MG63 (cell line): Measurements from ENCODE around the gene RNF103. TPM values are rescaled to one million over a fixed set of nuclear protein-coding genes. Genes with fewer than 3 reads are reported as not detected.
"Not testable (repeated sequence)": the region's sequence is repeated elsewhere in the genome, so short reads cannot be mapped to it uniquely, and the experiment has no call there.

ENCODE experiments used
- DNase-seq: peaks from one replicate; pipeline ENCODE4 v3.0.0-alpha.2; 2020
- H3K27me3 ChIP-seq: fragments of 250-450 bp; sonication (Bioruptor Pico); 2 replicates; pipeline ENCODE4 v1.5.1; 2020; ENCODE audit warnings: mild to moderate bottlenecking, moderate library complexity
- H3K36me3 ChIP-seq: fragments of 250-450 bp; sonication (Bioruptor Pico); 2 replicates; pipeline ENCODE4 v1.5.1; 2020; ENCODE audit warnings: mild to moderate bottlenecking, moderate library complexity
- H3K4me3 ChIP-seq: fragments of 250-450 bp; sonication (Bioruptor Pico); 2 replicates; pipeline ENCODE4 v1.5.1; 2020; ENCODE audit warnings: mild to moderate bottlenecking, moderate library complexity
- H3K9me3 ChIP-seq: fragments of 250-450 bp; sonication (Bioruptor Pico); 2 replicates; pipeline ENCODE4 v1.5.1; 2020; ENCODE audit warnings: mild to moderate bottlenecking, moderate library complexity
- total RNA-seq: library from RNA; depleted of rRNA; stranded (reverse); fragments of >200 nt; shearing (Covaris generic); gene quantifications from 2 replicates; pipeline ENCODE4 v1.2.3, GENCODE V29; 2014; ENCODE audit warnings: low replicate concordance; rRNA removed

The RNF103 gene, protein sequence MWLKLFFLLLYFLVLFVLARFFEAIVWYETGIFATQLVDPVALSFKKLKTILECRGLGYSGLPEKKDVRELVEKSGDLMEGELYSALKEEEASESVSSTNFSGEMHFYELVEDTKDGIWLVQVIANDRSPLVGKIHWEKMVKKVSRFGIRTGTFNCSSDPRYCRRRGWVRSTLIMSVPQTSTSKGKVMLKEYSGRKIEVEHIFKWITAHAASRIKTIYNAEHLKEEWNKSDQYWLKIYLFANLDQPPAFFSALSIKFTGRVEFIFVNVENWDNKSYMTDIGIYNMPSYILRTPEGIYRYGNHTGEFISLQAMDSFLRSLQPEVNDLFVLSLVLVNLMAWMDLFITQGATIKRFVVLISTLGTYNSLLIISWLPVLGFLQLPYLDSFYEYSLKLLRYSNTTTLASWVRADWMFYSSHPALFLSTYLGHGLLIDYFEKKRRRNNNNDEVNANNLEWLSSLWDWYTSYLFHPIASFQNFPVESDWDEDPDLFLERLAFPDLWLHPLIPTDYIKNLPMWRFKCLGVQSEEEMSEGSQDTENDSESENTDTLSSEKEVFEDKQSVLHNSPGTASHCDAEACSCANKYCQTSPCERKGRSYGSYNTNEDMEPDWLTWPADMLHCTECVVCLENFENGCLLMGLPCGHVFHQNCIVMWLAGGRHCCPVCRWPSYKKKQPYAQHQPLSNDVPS
- 8.8 and 10.0 TPM in 2 replicates for total RNA-seq

DNA sequence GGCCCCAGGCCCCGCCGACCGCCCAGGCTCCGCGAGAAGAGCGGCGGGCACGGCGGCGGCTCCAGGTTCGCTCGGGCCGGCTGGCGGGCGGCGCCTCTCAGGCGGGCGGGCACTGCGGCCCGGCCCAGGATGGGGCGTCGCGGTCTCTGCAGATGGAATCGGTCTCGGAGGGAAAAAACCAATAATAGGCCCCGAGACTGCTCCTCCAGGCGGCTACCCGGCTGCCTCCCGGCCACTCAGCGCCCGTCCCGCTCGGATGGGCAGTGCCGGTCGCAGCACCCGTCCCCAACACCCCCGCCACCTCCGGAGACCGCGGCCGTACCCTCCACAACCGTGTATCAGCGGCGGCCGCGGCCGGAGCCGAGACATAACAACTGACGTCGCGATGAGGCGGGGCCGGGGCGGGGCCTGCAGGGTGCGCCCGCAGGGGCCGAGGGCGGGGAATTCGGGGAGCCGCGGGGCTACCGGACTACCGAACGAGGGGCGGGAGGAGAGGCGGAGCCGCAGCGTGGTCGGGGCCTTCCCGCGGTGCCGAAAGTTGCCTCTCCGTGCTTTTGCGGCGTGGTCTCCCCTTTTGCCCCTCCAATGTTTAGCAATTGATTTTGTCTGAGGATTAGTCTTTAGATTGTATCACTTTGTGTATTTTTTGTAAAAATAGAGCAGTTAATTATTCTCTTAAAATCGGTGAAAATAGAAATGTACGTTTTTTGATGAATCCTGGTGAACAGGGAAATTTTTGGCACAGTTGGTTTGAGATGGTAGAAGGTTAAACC, at the start of gene RNF103:
Gene RNF103 (minus strand): TSS at position 372 of the 773 bp plus-strand sequence. CDS start 979 bp downstream, outside the sequence.
- H3K4me3 ChIP-seq: peak within 1 kb of the TSS; percentile 84
- no peaks in the 10 kb centered on the region for H3K27me3 ChIP-seq
- peak; percentile 95 for DNase-seq
- peaks cover 16% of the 10 kb centered on the region; the same call in 1 of the 2 replicates for H3K36me3 ChIP-seq
- H3K9me3 ChIP-seq: no peaks in the 10 kb centered on the region

DNA sequence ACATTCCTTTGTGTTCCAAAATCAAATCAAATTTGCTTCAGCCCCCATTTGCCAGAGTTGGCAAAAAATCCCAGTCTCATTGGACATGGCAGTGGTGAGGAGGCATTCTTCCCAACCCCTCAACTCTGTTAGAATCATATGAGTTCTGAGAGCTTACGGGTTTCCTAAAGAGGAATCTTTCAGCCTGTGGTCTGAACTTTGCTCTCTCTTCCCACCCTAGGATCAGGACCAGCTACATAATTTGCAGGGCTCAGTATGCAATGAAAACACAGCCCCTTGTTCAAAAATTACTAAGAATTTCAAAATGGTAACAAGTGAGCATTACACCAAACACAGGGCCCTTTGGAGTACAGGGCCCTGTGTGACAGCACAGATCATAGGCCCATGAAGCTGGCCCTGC, 49.3 kb upstream of the RNF103 start:
- H3K36me3 ChIP-seq: no peaks in the 10 kb centered on the region
- H3K27me3 ChIP-seq: no peaks in the 10 kb centered on the region
- no peaks in the 10 kb centered on the region for H3K9me3 ChIP-seq
- DNase-seq: no peak
- no peak overlapping the region for H3K4me3 ChIP-seq

DNA sequence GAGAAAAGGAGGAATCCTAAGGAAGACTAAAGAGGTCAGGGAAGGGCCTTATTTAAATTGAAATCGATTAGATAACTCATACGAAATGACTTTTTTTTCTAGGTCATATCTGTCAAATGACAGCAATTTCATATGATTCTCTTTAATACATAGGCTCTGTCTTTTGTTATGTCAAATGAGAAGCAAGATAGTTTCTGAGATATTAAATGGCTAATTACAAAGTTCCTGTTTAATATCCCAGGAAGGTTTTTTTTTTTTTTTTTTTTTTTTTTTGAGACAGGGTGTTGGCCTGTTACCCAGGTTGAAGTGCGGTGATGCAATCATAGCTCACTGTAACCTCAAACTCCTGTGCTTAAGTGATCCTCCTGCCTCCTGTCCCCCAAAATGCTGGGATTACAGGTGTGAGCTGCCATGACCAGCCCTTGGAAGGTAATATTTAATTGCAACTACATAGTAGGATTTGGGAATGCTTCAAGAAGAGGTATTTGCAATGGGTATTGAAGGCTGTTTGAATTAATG, 48.4 kb upstream of the RNF103 start:
- Histone ChIP-seq H3K27me3 (no peaks in the 10 kb centered on the region), H3K9me3 (no peaks in the 10 kb centered on the region), H3K36me3 (no peaks in the 10 kb centered on the region), H3K4me3 (no peak overlapping the region)
- no peak for DNase-seq

DNA sequence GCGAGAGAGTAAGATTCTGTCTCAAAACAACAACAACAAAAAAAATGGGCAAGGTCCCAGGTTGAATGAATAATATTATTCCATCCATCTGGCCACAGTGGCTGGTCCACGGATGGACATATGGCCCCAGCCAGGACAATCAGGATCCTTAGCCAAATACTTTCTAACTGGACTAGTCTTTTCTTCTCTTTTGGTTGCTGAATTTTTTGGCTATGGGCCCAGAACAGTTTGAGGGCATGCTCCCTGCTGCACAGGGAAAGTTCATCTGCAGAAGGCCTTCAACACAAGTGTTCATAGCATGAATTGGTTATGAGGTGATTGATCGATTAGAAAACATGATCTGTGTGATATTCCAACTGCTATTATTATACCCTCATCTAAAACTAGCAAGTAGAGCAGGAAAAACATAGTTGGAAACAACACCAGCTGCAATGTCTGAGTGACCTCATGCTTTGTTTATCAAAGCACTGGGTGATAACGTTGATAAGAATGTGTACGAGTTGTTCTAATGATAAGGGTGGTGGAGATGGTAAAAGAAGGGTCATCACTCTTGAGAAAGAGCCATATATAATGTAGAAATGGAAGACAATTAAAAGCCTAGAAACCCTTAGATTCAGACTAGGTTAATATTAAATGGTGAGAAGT, 47.8 kb upstream of the RNF103 start:
- no peak for DNase-seq
- H3K27me3 ChIP-seq: no peaks in the 10 kb centered on the region

DNA sequence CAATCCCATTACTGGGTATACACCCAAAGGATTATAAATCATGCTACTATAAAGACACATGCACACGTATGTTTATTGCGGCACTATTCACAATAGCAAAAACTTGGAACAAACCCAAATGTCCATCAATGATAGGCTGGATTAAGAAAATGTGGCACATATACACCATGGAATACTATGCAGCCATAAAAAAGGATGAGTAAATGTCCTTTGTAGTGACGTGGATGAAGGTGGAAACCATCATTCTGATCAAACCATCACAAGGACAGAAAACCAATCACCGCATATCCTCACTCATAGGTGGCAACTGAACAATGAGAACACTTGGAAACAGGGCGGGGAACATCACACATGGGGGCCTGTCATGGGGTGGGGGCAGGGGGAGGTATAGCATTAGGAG, 45.7 kb upstream of the RNF103 start:
- DNase-seq, H3K36me3 ChIP-seq, H3K27me3 ChIP-seq, H3K4me3 ChIP-seq, H3K9me3 ChIP-seq: not testable (repeated sequence)

More for the DNA sequence above, 47.8 kb upstream of the RNF103 start:
- Histone ChIP-seq H3K36me3 (no peaks in the 10 kb centered on the region), H3K9me3 (no peaks in the 10 kb centered on the region), H3K4me3 (no peak overlapping the region)

DNA sequence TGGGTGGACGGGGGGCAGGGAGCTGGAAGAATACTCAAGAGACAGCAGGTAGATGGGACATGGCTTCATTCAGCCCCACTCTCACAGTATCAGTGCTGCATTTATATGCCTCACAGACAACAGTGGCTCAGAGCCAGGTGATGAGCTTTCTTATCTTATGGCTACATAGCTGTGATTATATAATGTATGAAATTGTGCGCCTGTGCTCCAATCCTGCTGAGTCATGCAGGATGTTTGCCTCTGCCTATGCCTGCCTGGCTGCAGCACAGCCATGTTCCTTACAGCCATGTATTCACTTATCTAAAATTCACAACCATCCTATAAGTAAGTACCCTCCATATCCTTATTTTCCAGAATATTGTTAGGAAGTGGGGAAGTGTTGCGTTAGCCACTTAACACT, 37.7 kb upstream of the RNF103 start:
- H3K9me3 ChIP-seq: no peaks in the 10 kb centered on the region
- H3K36me3 ChIP-seq: no peaks in the 10 kb centered on the region
- peak; percentile 2 for DNase-seq
- no peak overlapping the region for H3K4me3 ChIP-seq
- H3K27me3 ChIP-seq: no peaks in the 10 kb centered on the region

DNA sequence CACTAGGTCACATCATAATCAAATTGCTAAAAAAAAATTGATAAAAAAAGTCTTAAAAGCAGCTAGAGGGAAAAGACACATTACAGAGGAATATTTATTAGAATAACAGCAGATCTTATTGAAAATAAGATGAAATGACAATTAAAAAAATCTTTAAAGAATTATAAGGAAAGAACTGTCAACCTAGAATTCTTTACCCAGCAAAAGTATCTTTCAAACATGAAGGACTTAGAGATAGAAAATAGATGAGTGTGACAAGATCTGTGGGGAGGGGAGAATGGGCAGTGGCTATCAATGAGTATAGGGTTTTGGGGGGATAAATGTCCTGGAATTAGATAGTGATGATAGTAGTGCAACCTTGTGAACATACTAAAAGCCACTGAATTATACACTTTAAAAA, 26.5 kb upstream of the RNF103 start:
- H3K9me3 ChIP-seq: no peaks in the 10 kb centered on the region
- no peaks in the 10 kb centered on the region for H3K36me3 ChIP-seq
- no peak for DNase-seq
- 0 out of 2 replicates have a peak, but pooled peaks cover 2% of the 10 kb centered on the region for H3K27me3 ChIP-seq
- no peak overlapping the region for H3K4me3 ChIP-seq

DNA sequence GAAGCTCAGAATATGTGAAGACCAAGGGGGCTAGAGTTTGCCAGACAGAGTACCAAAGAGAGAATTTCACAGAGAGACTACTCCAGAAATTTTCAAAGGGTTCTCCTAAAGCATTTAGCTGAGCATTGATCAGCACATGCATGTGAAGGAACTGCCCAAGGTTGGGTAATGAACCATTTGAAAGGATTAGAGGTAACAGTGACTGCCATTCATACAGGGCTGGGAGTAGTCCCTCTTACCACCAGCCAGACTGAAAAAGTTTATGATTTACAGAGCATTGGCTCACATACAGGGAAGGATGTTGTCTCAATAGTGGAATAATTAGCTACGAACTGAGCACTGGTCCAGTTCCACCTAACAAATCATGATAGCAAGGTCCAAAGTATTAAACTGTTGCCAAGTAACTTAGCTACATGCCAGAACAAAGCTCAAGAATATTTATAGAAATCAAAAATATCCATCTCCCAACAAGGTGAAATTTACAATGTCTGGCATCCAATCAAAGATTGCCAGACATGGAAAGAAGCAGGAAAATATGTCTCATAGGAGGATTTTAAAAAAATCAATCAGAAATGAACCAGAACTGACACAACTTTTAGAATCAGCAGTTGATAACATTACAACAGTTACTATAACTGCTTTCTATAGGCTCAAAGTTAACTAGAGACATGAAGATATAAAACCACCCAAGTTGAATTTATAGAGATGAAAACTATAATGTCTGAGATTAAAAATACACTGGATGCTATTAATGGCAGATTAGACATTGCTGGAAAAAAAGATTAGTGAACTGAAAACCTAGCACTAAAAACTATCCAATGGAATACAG, 25.7 kb upstream of the RNF103 start:
- H3K9me3 ChIP-seq: no peaks in the 10 kb centered on the region
- DNase-seq: no peak
- H3K27me3 ChIP-seq: 0 out of 2 replicates have a peak, but pooled peaks cover 2% of the 10 kb centered on the region
- no peak overlapping the region for H3K4me3 ChIP-seq
- no peaks in the 10 kb centered on the region for H3K36me3 ChIP-seq

DNA sequence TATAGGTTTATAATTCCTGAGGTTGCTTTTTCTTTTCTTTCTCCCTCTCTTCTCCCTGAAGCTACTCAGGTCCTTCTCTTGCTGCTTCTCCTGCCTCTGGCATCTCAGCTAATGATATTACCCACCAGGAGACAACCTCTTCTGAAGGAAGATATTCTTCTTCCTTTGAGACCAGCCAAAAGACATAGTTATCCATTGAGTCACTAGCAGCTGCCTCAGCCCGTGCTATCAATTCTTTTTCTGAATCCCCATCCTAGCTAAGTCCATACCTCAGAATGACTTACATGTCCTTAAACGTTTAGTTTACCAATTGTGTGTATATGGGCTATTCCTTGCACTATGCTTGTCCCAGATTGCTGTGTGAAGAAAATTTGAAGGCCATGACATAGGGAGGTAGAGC, 25.0 kb upstream of the RNF103 start:
- no peaks in the 10 kb centered on the region for H3K27me3 ChIP-seq
- no peak for DNase-seq
- no peaks in the 10 kb centered on the region for H3K36me3 ChIP-seq
- H3K9me3 ChIP-seq: no peaks in the 10 kb centered on the region
- H3K4me3 ChIP-seq: no peak overlapping the region

DNA sequence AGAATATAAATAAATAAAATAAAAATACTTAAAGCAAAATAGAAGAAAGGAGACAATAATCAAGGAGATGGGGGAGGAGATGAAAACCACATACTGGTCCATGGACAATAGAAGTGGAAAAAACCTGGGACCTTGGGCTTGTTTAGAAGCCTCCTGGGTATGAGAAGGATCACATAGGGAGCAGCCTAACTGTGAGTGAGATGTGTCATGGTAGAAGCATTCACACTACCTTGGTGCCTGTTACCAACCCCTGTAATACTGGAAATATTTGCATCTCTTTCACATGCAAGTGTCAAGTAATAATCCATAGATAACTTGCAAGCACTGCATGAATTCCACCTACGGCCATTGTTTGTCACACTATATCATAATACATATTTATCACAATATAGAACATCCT, 23.2 kb upstream of the RNF103 start:
- H3K27me3 ChIP-seq: no peaks in the 10 kb centered on the region
- no peaks in the 10 kb centered on the region for H3K9me3 ChIP-seq
- DNase-seq: no peak
- H3K36me3 ChIP-seq: no peaks in the 10 kb centered on the region
- no peak overlapping the region for H3K4me3 ChIP-seq

DNA sequence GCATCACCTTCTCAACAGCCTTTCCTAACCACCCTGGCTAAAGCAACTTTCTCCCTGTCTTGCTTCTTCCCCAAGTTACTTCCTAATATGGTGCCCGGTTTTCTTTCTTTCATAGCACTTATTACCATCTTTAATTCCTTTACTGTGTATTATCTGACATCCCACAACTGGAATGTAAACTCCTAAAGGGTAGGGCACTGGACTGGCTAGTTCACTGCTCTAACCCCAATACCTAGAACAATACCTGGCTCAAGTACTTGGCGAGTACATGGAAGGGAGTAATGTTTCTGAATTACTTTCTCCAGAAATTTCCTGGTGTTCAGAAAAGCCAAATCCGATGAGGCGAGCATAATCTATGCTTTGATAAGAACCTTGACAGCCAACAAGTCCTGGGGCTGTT, 22.7 kb upstream of the RNF103 start:
- DNase-seq: no peak
- no peaks in the 10 kb centered on the region for H3K36me3 ChIP-seq

DNA sequence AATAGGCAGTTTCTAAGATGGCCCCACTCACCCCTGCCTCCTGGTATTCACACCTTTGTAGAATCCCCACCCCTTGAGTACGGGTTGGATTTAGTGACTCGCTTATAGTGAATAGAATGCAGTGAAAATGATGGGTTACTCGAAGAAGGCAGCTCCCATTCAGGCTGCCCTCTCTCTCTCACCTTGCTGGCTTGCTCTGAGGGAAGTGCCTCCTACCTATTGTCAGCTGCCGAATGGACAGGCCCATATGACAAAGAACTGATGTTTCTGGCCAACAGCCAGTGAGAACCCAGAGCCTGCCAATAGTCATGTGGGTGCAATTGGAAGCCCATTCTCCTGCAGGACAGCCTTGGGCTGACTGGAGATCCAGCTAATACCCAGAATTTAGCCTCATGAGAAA, 22.1 kb upstream of the RNF103 start:
- no peaks in the 10 kb centered on the region for H3K9me3 ChIP-seq
- DNase-seq: no peak
- no peaks in the 10 kb centered on the region for H3K27me3 ChIP-seq
- no peaks in the 10 kb centered on the region for H3K36me3 ChIP-seq
- no peak overlapping the region for H3K4me3 ChIP-seq

More for the DNA sequence above, 22.7 kb upstream of the RNF103 start:
- no peaks in the 10 kb centered on the region for H3K27me3 ChIP-seq
- H3K9me3 ChIP-seq: no peaks in the 10 kb centered on the region
- H3K4me3 ChIP-seq: no peak overlapping the region

DNA sequence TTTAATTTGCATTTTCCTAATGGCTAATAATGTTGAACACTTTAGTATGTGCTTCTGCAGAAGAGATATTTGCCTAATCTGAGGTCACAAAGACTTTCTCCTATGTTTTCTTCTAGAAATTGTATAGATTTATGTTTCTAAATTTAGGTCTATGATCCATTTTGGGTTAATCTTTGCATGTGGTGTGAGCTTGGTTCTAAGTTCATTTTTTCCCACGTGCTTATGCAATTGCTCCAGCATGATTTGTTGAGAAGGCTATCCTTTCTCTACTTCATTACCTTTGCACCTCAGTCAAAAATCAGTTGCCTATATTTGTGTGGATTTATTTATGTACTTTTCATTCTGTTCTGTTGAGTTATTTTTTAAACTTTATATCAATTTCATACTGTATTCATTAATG, 15.0 kb upstream of the RNF103 start:
- Histone ChIP-seq H3K27me3 (no peaks in the 10 kb centered on the region), H3K9me3 (peaks cover 3% of the 10 kb centered on the region; the same call in 1 of the 2 replicates), H3K4me3 (no peak overlapping the region), H3K36me3 (no peaks in the 10 kb centered on the region)
- no peak for DNase-seq

DNA sequence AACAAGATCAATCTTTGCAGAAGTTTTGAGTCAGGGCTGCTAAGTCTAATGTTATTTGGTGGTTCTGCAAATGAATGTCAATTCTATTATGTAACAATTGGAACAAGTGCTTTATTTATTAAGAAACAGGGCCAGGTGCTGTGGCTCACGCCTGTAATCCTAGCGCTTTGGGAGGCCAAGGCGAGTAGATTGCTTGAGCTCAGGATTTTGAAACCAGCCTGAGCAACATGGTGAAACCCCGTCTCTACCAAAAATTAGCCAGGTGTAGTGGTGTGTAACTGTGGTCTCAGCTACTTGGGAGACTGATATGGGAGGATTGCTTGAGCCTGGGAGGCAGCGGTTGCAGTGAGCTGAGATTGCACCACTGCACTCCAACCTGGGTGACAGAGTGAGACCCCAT, 13.2 kb upstream of the RNF103 start:
- peaks cover 3% of the 10 kb centered on the region; the same call in 1 of the 2 replicates for H3K9me3 ChIP-seq
- no peaks in the 10 kb centered on the region for H3K27me3 ChIP-seq
- no peak for DNase-seq
- no peaks in the 10 kb centered on the region for H3K36me3 ChIP-seq
- no peak overlapping the region for H3K4me3 ChIP-seq

DNA sequence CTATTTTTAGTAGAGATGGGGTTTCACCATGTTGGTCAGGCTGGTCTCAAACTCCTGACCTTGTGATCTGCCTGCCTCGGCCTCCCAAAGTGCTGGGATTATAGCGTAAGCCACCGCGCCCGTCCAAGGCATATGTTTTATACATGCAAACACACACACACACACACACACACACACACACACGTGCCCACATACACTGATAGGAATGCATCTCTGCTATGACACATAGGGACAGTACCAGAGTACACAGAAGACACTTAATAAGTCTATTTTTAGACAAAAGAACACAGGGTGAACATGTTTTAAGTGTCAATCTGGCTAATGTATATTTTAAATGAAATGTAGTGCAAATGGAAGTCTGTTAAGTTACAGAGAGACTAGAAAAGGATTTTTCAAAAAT, 10.7 kb upstream of the RNF103 start:
- Histone ChIP-seq H3K4me3 (no peak overlapping the region), H3K36me3 (no peaks in the 10 kb centered on the region), H3K27me3 (no peaks in the 10 kb centered on the region), H3K9me3 (no peaks in the 10 kb centered on the region)
- no peak for DNase-seq
